ENCODE measurements around the gene ACP7.

- TF ChIP-seq CTCF (conservative IDR thresholded peaks at IDR 0.05; ENCODE audit: low read depth in 2 of 2) (no peak), EZH2 (IDR thresholded peaks at IDR 0.05; ENCODE audit: low read depth, unreplicated experiment) (no peak), POLR2AphosphoS5 (IDR thresholded peaks at IDR 0.05; ENCODE audit: low read depth) (no peak), EZH2phosphoT487 (IDR thresholded peaks at IDR 0.05; ENCODE audit: unreplicated experiment) (no peak), ZNF331 (CRISPR knock-in tag; IDR thresholded peaks at IDR 0.05; ENCODE audit: low read depth) (no peak), ETS1 (IDR thresholded peaks at IDR 0.05) (no peak), CREB1 (CRISPR knock-in tag; IDR thresholded peaks at IDR 0.05; ENCODE audit: low read depth) (no peak)
- TF ChIP-seq, protein P1, sequence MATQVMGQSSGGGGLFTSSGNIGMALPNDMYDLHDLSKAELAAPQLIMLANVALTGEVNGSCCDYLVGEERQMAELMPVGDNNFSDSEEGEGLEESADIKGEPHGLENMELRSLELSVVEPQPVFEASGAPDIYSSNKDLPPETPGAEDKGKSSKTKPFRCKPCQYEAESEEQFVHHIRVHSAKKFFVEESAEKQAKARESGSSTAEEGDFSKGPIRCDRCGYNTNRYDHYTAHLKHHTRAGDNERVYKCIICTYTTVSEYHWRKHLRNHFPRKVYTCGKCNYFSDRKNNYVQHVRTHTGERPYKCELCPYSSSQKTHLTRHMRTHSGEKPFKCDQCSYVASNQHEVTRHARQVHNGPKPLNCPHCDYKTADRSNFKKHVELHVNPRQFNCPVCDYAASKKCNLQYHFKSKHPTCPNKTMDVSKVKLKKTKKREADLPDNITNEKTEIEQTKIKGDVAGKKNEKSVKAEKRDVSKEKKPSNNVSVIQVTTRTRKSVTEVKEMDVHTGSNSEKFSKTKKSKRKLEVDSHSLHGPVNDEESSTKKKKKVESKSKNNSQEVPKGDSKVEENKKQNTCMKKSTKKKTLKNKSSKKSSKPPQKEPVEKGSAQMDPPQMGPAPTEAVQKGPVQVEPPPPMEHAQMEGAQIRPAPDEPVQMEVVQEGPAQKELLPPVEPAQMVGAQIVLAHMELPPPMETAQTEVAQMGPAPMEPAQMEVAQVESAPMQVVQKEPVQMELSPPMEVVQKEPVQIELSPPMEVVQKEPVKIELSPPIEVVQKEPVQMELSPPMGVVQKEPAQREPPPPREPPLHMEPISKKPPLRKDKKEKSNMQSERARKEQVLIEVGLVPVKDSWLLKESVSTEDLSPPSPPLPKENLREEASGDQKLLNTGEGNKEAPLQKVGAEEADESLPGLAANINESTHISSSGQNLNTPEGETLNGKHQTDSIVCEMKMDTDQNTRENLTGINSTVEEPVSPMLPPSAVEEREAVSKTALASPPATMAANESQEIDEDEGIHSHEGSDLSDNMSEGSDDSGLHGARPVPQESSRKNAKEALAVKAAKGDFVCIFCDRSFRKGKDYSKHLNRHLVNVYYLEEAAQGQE (IDR thresholded peaks at IDR 0.05; ENCODE audit: unreplicated experiment), result no peak
Measured at GRCh38 chr19:39128516-39129079, 44.4 kb downstream of the ACP7 start.
